GM12801 (cell line): ENCODE measurements around the gene PAX5.

ENCODE experiments used
- CTCF ChIP-seq: IDR thresholded peaks from one replicate; pipeline ENCODE4 v1.5.1; 2011; ENCODE audit warnings: control low read depth; ENCODE audit not compliant: insufficient read length; ENCODE audit errors: extremely low read depth

PAX5 gene

GRCh38 chr9:36940881-36941280 lies 93.2 kb downstream of the PAX5 start:
- TF ChIP-seq CTCF, result no peak

GRCh38 chr9:36940500-36940853 lies 93.6 kb downstream of the PAX5 start:
- TF ChIP-seq CTCF, result no peak

DNA sequence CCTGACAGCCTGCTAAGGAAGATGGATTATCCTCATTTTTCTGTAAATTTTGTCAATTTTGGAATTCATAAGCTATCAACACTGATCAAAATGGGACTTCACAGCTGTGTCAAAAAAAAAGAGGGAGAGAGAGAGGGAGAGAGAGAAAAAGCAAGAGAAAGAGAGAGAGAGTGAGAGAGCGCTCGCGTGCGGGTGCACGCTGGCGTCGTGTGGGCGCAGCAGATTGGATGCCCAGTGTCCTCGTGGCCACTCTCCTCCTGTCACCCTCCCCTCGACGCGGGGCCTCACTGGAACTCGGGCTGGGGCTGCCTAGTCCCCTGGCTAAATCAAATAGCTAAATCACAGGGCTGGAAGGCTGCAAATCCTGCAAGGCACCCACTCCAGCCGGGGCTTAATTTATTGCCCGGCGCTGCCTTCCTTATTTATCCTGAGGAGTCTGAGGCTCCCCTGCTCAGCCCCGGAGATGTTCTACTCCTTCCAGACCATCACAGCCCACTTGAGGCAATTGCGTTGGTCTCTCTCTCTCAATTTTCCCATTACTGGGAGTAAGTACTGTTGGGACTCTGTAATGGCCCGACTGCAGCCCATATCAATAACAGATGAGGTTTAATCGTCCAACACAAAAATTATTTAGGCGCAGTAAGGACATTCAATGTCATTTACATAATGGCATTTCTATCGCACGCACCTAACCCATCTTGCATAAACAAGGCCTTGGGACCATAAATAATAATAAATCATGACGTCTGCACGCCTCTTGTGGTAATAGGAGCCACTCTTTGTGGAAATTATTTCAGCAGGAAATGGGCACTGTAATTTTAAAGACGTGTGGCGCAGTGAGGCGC lies 94.2 kb downstream of the PAX5 start:
- TF ChIP-seq CTCF, result no peak

- TF ChIP-seq CTCF, result no peak
Measured at GRCh38 chr9:36939214-36939613, 94.9 kb downstream of the PAX5 start.

- TF ChIP-seq CTCF, result no peak
Measured at GRCh38 chr9:36938617-36939016, 95.5 kb downstream of the PAX5 start.

DNA sequence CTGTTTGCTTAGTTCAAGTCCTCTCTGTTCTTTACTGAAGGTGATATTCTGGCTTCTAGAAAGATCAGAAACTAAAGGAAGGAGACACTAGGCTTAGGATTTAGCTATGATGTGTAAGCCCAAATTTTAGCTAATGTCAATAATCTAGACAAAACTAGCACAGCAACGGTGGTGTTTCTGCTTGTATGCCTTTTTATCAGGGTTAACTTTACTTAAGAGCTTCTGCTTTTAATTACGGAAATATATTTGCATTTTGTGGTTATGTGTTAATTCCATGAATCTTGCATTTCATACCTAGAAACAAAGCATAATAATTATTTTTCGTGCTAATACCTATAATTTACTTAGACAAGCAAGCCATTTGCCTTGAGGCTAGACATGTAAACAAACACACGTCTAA lies 96.1 kb downstream of the PAX5 start:
- TF ChIP-seq CTCF, result no peak

- TF ChIP-seq CTCF, result no peak
Measured at GRCh38 chr9:36937346-36937745, 96.7 kb downstream of the PAX5 start.
